BLaER1 treated with 17β-estradiol and CSF1 and Interleukin-3, amounts not matched to agents 10 nM and 100 nM (cell line): ENCODE data around the gene RAD21L1.

Source experiments
- H3K27ac ChIP-seq, 11 experiments: shearing (Covaris generic); formaldehyde crosslinking; 2 replicates each; pipeline ENCODE4 v1.8.1; 2022
- H3K27me3 ChIP-seq, 11 experiments: shearing (Covaris generic); formaldehyde crosslinking; 2 replicates each; pipeline ENCODE4 v1.8.1; 2022
- H3K36me3 ChIP-seq, 11 experiments: shearing (Covaris generic); formaldehyde crosslinking; 2 replicates each; pipeline ENCODE4 v1.8.1; 2022
- H3K4me1 ChIP-seq, 10 experiments: shearing (Covaris generic); formaldehyde crosslinking; 2 replicates each; pipeline ENCODE4 v1.8.1; 2022
- H3K4me2 ChIP-seq, 11 experiments: shearing (Covaris generic); formaldehyde crosslinking; 2 replicates each; pipeline ENCODE4 v1.8.1; 2022
- H3K4me3 ChIP-seq, 10 experiments: shearing (Covaris generic); formaldehyde crosslinking; 2 replicates each; pipeline ENCODE4 v1.8.1; 2022
- H3K9ac ChIP-seq, 11 experiments: shearing (Covaris generic); formaldehyde crosslinking; 2 replicates each; pipeline ENCODE4 v1.8.1; 2022
- H3K9me3 ChIP-seq, 11 experiments: shearing (Covaris generic); formaldehyde crosslinking; replicated peaks in 1 of 11; 2 replicates each; pipeline ENCODE4 v1.8.1; 2022
- H4K20me1 ChIP-seq, 11 experiments: shearing (Covaris generic); formaldehyde crosslinking; 2 replicates each; pipeline ENCODE4 v1.8.1; 2022
- Cebpa-rat ChIP-seq, 11 experiments: shearing (Covaris generic); IDR thresholded peaks; 2 replicates each; pipeline ENCODE4 v1.8.1; 2022

The RAD21L1 gene

GRCh38 chr20:1298888-1299511 is 73.2 kb downstream of the RAD21L1 start:
- H3K36me3 ChIP-seq = no peaks in the 10 kb centered on the region

GRCh38 chr20:1299522-1299921 is 73.7 kb downstream of the RAD21L1 start:
- Histone ChIP-seq H4K20me1 (no peaks in the 10 kb centered on the region; a peak in 1 of 22 replicates), H3K36me3 (no peaks in the 10 kb centered on the region), H3K27me3 (no peaks in the 10 kb centered on the region), H3K4me2 (no peak overlapping the region; a peak in 1 of 22 replicates), H3K4me3 (no peak overlapping the region), H3K9ac (no peak overlapping the region), H3K4me1 (peaks cover 13 to 28% (median 23%) of the 10 kb centered on the region in 10 experiments), H3K9me3 (no peaks in the 10 kb centered on the region), H3K27ac (no peak overlapping the region)
- no peak for TF ChIP-seq Cebpa-rat (IDR thresholded peaks at IDR 0.05)

More at GRCh38 chr20:1298888-1299511, 73.2 kb downstream of the RAD21L1 start:
- H4K20me1 ChIP-seq = no peaks in the 10 kb centered on the region; a peak in 1 of 22 replicates
- no peak overlapping the region for H3K4me3 ChIP-seq
- H3K27me3 ChIP-seq = no peaks in the 10 kb centered on the region
- peaks cover 13 to 28% (median 23%) of the 10 kb centered on the region in 10 experiments for H3K4me1 ChIP-seq
- H3K9me3 ChIP-seq = no peaks in the 10 kb centered on the region
- no peak overlapping the region for H3K27ac ChIP-seq
- TF ChIP-seq Cebpa-rat (IDR thresholded peaks at IDR 0.05) = no peak
- H3K9ac ChIP-seq = no peak overlapping the region
- H3K4me2 ChIP-seq = no peak overlapping the region

GRCh38 chr20:1300083-1300840 is 74.4 kb downstream of the RAD21L1 start:
- peak overlapping the region in 5 of 11 experiments; percentile 35 to 51 (median 39); a peak in 6 of 22 replicates for H3K9ac ChIP-seq
- no peaks in the 10 kb centered on the region for H3K27me3 ChIP-seq

GRCh38 chr20:1301031-1301529 is 75.2 kb downstream of the RAD21L1 start:
- peak overlapping the region; percentile 62 to 92 (median 74) for H3K4me2 ChIP-seq
- H4K20me1 ChIP-seq = no peaks in the 10 kb centered on the region; a peak in 1 of 22 replicates
- H3K27ac ChIP-seq = peak overlapping the region in 9 of 11 experiments; percentile 30 to 68 (median 48); a peak in 18 of 22 replicates
- peaks cover 13 to 28% (median 23%) of the 10 kb centered on the region in 10 experiments for H3K4me1 ChIP-seq
- peak overlapping the region in 1 of 10 experiments; percentile 0; a peak in 1 of 20 replicates for H3K4me3 ChIP-seq
- no peaks in the 10 kb centered on the region for H3K27me3 ChIP-seq
- H3K9me3 ChIP-seq = no peaks in the 10 kb centered on the region
- TF ChIP-seq Cebpa-rat (IDR thresholded peaks at IDR 0.05) = no peak
- H3K36me3 ChIP-seq = no peaks in the 10 kb centered on the region
- H3K9ac ChIP-seq = peak overlapping the region in 5 of 11 experiments; percentile 35 to 51 (median 39); a peak in 5 of 22 replicates

More at GRCh38 chr20:1300083-1300840, 74.4 kb downstream of the RAD21L1 start:
- Histone ChIP-seq H3K36me3 (no peaks in the 10 kb centered on the region), H4K20me1 (no peaks in the 10 kb centered on the region; a peak in 1 of 22 replicates), H3K4me1 (peaks cover 13 to 28% (median 23%) of the 10 kb centered on the region in 10 experiments), H3K9me3 (no peaks in the 10 kb centered on the region), H3K4me3 (peak overlapping the region in 1 of 10 experiments; percentile 0; a peak in 1 of 20 replicates), H3K4me2 (peak overlapping the region; percentile 62 to 92 (median 74)), H3K27ac (peak overlapping the region in 9 of 11 experiments; percentile 30 to 68 (median 48); a peak in 18 of 22 replicates)
- TF ChIP-seq Cebpa-rat (IDR thresholded peaks at IDR 0.05) = no peak

- H3K4me2 ChIP-seq = peak overlapping the region in 8 of 11 experiments; percentile 11 to 66 (median 42); a peak in 16 of 22 replicates
- H3K9ac ChIP-seq = no peak overlapping the region
- H3K27me3 ChIP-seq = no peaks in the 10 kb centered on the region
- no peaks in the 10 kb centered on the region for H3K9me3 ChIP-seq
- H3K4me1 ChIP-seq = peaks cover 13 to 28% (median 23%) of the 10 kb centered on the region in 10 experiments
- no peak overlapping the region for H3K4me3 ChIP-seq
- TF ChIP-seq Cebpa-rat (IDR thresholded peaks at IDR 0.05) = no peak
- H4K20me1 ChIP-seq = no peaks in the 10 kb centered on the region; a peak in 1 of 22 replicates
- no peaks in the 10 kb centered on the region for H3K36me3 ChIP-seq
- H3K27ac ChIP-seq = no peak overlapping the region
These were observed 77.1 kb downstream of the RAD21L1 start for GRCh38 chr20:1302685-1303541.

GRCh38 chr20:1304710-1305515 is 79.1 kb downstream of the RAD21L1 start:
- Histone ChIP-seq H3K27me3 (no peaks in the 10 kb centered on the region), H3K9me3 (no peaks in the 10 kb centered on the region), H4K20me1 (no peaks in the 10 kb centered on the region; a peak in 1 of 22 replicates), H3K4me3 (no peak overlapping the region), H3K4me1 (peaks cover 13 to 28% (median 24%) of the 10 kb centered on the region in 10 experiments), H3K4me2 (no peak overlapping the region), H3K36me3 (no peaks in the 10 kb centered on the region), H3K9ac (no peak overlapping the region), H3K27ac (no peak overlapping the region)
- no peak for TF ChIP-seq Cebpa-rat (IDR thresholded peaks at IDR 0.05)
